ENCODE data around the gene ASB16. TPM values are rescaled to one million over a fixed set of nuclear protein-coding genes. Genes with fewer than 3 reads are reported as not detected.

The ASB16 gene

DNA sequence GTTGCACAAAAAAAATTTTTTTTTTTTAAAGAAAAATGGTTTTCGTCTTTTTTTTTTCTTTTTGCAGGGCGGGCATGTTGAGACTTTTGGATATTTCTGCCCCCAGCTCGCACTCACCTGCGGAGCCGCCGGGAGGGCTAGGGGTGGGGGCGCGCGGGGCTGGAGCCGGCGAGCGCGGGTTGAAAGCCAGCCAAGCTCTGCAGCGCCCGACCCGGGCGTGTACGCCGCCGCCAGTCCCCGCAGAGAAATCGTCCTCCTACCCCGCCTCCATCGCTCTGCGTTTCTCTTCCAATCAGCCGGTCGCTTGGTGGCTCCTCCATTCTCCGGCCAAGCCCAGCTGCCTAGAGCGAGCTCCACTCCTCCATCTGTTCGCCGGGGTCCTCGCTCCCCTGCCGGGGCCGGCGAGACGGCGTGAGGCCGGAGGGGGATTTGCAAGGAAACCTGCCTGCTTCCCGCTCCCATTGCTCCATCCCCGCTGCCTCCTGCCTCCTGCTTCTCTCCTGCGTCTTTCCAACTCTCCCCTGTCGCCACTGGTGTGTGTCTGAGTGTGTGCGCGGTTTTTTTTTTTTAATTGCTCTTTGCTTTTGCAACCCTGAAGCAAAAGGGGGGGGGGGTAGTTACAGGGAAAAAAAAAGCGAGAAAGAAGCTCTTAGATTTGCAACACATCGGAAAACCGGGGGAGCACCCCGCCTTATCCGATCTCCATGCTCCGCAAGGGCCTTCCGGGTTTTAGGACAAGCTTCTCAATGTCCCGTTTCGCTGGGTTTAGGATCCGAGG, 50.8 kb downstream of the ASB16 start:
- Histone ChIP-seq H3K27me3 (ENCODE audit: insufficient read depth, low read length, poor library complexity) (no peaks in the 10 kb centered on the region), H3K4me3 (ENCODE audit: low read length) (peak overlapping the region; percentile 65), H2BK5ac (ENCODE audit: low read length) (peak overlapping the region; percentile 49), H3K23ac (ENCODE audit: low read length) (no peak overlapping the region), H4K5ac (ENCODE audit: low read length) (no peak overlapping the region), H2BK15ac (replicated peaks; ENCODE audit: low read depth) (no peak overlapping the region), H3K18ac (ENCODE audit: low read length) (peak overlapping the region; percentile 99), H2AK5ac (ENCODE audit: low read length) (no peak overlapping the region), H3K27ac (ENCODE audit: low read depth, low read length) (peak overlapping the region; percentile 96), H3K4ac (ENCODE audit: low read depth, low read length) (peak overlapping the region; percentile 97), H4K8ac (ENCODE audit: low read depth, low read length) (no peak overlapping the region), H2BK120ac (ENCODE audit: low read depth, low read length) (peak overlapping the region; percentile 62), H3K79me2 (ENCODE audit: control insufficient read depth, insufficient read depth, low read length) (peaks cover 25% of the 10 kb centered on the region), H3K4me1 (ENCODE audit: control insufficient read depth, low read depth, low read length) (no peaks in the 10 kb centered on the region), H3K79me1 (ENCODE audit: low read length) (peaks cover 11% of the 10 kb centered on the region), H3K36me3 (ENCODE audit: control insufficient read depth, insufficient read depth, low read length) (peaks cover 6% of the 10 kb centered on the region), H3K56ac (ENCODE audit: low read length) (peak overlapping the region; percentile 97), H3K4me2 (ENCODE audit: low read length) (peak overlapping the region; percentile 54), H3K9ac (ENCODE audit: low read length) (peak overlapping the region; percentile 97)
- peak; percentile 94 for DNase-seq
- no CpG with 5 or more reads among the region's 54 CpGs for WGBS (ENCODE audit: extremely low coverage, insufficient coverage, low lambda C conversion rate)

DNA sequence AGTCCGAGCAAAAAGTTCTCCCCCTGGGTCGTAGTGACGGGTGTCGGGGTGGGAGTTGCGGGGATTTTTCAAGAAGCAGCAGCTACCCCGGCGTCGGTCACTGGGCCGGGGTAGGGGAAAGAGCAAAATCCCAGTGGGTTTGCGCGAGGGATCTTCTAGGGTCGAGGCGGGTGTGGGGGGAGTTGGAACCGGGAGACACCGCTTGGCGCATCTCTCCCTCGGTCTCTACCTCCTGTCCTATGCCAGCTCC, 51.3 kb downstream of the ASB16 start:
- no peak overlapping the region for H2BK5ac ChIP-seq (ENCODE audit: low read length)
- no CpG with 5 or more reads among the region's 17 CpGs for WGBS (ENCODE audit: extremely low coverage, insufficient coverage, low lambda C conversion rate)
- H4K8ac ChIP-seq (ENCODE audit: low read depth, low read length), result no peak overlapping the region
- H3K4me2 ChIP-seq (ENCODE audit: low read length), result peak overlapping the region; percentile 54
- H3K36me3 ChIP-seq (ENCODE audit: control insufficient read depth, insufficient read depth, low read length), result peaks cover 3% of the 10 kb centered on the region
- H3K4me1 ChIP-seq (ENCODE audit: control insufficient read depth, low read depth, low read length), result no peaks in the 10 kb centered on the region
- no peak overlapping the region for H3K23ac ChIP-seq (ENCODE audit: low read length)
- H2BK120ac ChIP-seq (ENCODE audit: low read depth, low read length), result no peak overlapping the region
- peak overlapping the region; percentile 97 for H3K9ac ChIP-seq (ENCODE audit: low read length)
- no peak for DNase-seq
- H2BK15ac ChIP-seq (replicated peaks; ENCODE audit: low read depth), result no peak overlapping the region
- H3K18ac ChIP-seq (ENCODE audit: low read length), result peak overlapping the region; percentile 99
- peak overlapping the region; percentile 96 for H3K27ac ChIP-seq (ENCODE audit: low read depth, low read length)
- peak overlapping the region; percentile 65 for H3K4me3 ChIP-seq (ENCODE audit: low read length)
- H4K5ac ChIP-seq (ENCODE audit: low read length), result no peak overlapping the region
- peaks cover 8% of the 10 kb centered on the region for H3K79me1 ChIP-seq (ENCODE audit: low read length)
- peaks cover 23% of the 10 kb centered on the region for H3K79me2 ChIP-seq (ENCODE audit: control insufficient read depth, insufficient read depth, low read length)
- H3K56ac ChIP-seq (ENCODE audit: low read length), result peak overlapping the region; percentile 97
- no peaks in the 10 kb centered on the region for H3K27me3 ChIP-seq (ENCODE audit: insufficient read depth, low read length, poor library complexity)
- H2AK5ac ChIP-seq (ENCODE audit: low read length), result no peak overlapping the region
- peak overlapping the region; percentile 42 for H3K4ac ChIP-seq (ENCODE audit: low read depth, low read length)

DNA sequence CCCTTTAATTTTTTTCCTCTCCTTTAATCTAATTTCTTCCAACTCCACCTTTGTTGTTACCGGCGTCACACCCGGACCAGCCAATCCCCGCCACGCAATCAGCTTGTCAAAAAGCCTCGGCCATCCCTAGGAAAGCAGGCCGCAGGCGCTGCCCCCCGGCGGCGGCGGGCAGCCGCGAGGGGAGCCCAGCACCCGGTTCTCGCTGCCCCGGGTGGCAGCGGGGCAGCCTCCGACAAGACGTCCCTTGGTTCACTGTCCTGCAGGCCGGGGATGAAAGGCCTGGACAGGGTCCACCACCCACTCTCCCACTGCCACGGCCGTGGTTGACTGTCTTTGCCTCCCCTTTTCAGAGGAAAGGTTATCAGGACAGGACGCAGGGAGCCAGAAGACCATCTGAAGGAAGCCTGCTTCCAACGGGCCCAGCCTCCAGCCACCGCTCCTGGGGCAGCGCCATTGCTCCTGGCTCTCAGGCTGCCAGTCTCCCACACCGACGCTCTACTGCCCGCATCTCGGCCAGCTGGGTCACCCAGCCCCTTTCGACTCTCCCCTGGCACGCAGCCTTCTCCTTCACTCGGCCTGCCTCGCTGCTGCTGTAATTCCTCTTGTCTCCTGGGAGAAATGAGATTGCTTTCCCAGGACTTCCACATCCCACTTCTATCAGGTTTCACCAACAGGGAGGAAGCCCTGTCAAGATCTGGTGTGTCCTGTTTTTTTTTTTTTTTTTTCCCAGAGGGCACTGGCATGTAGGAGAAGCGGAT, 51.8 kb downstream of the ASB16 start:
- H3K4me3 ChIP-seq (ENCODE audit: low read length), result peak overlapping the region; percentile 44
- H3K4me2 ChIP-seq (ENCODE audit: low read length), result peak overlapping the region; percentile 98
- no peak overlapping the region for H2AK5ac ChIP-seq (ENCODE audit: low read length)
- no peak overlapping the region for H4K8ac ChIP-seq (ENCODE audit: low read depth, low read length)
- no CpG with 5 or more reads among the region's 36 CpGs for WGBS (ENCODE audit: extremely low coverage, insufficient coverage, low lambda C conversion rate)
- peak overlapping the region; percentile 97 for H3K9ac ChIP-seq (ENCODE audit: low read length)
- H3K18ac ChIP-seq (ENCODE audit: low read length), result no peak overlapping the region
- H3K27me3 ChIP-seq (ENCODE audit: insufficient read depth, low read length, poor library complexity), result no peaks in the 10 kb centered on the region
- no peaks in the 10 kb centered on the region for H3K4me1 ChIP-seq (ENCODE audit: control insufficient read depth, low read depth, low read length)
- no peaks in the 10 kb centered on the region for H3K36me3 ChIP-seq (ENCODE audit: control insufficient read depth, insufficient read depth, low read length)
- no peak overlapping the region for H2BK120ac ChIP-seq (ENCODE audit: low read depth, low read length)
- H2BK5ac ChIP-seq (ENCODE audit: low read length), result no peak overlapping the region
- H3K4ac ChIP-seq (ENCODE audit: low read depth, low read length), result no peak overlapping the region
- H3K23ac ChIP-seq (ENCODE audit: low read length), result no peak overlapping the region
- no peak overlapping the region for H2BK15ac ChIP-seq (replicated peaks; ENCODE audit: low read depth)
- H4K5ac ChIP-seq (ENCODE audit: low read length), result no peak overlapping the region
- no peak overlapping the region for H3K27ac ChIP-seq (ENCODE audit: low read depth, low read length)
- H3K79me2 ChIP-seq (ENCODE audit: control insufficient read depth, insufficient read depth, low read length), result peaks cover 18% of the 10 kb centered on the region
- peaks cover 3% of the 10 kb centered on the region for H3K79me1 ChIP-seq (ENCODE audit: low read length)
- DNase-seq, result peak; percentile 90
- peak overlapping the region; percentile 90 for H3K56ac ChIP-seq (ENCODE audit: low read length)

DNA sequence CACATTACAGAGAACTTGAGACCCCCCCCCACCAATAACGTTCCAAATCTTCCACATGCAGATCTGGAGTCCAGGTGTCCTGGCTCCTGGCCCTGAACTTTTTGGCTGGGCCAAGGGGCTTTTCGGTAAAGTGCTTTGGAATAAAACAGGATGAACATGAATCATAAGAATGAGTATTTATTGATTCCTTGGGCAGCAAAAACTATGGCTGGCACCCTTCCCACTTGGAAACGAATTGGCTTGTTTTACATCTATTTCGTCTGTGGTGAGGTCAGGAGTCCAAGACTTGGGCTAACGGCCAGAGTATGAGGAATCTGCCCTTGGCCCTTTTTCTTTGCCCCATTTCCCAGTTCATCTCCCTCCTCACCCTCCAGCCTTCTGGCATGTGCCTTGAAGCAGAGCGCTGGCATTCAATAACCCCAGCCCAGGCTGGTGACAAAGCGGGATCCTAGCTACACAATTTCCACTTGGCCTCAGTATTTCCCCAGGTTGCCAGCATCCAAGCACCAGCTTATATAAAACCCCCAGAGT, 53.1 kb downstream of the ASB16 start:
- no peak overlapping the region for H2BK120ac ChIP-seq (ENCODE audit: low read depth, low read length)
- H3K27ac ChIP-seq (ENCODE audit: low read depth, low read length), result no peak overlapping the region
- no peaks in the 10 kb centered on the region for H3K27me3 ChIP-seq (ENCODE audit: insufficient read depth, low read length, poor library complexity)
- no peak overlapping the region for H3K23ac ChIP-seq (ENCODE audit: low read length)
- no peaks in the 10 kb centered on the region for H3K36me3 ChIP-seq (ENCODE audit: control insufficient read depth, insufficient read depth, low read length)
- H3K18ac ChIP-seq (ENCODE audit: low read length), result no peak overlapping the region
- no peak overlapping the region for H4K5ac ChIP-seq (ENCODE audit: low read length)
- peaks cover 8% of the 10 kb centered on the region for H3K79me2 ChIP-seq (ENCODE audit: control insufficient read depth, insufficient read depth, low read length)
- no peak for DNase-seq
- no peak overlapping the region for H2BK15ac ChIP-seq (replicated peaks; ENCODE audit: low read depth)
- H3K9ac ChIP-seq (ENCODE audit: low read length), result no peak overlapping the region
- WGBS (ENCODE audit: extremely low coverage, insufficient coverage, low lambda C conversion rate), result no CpG with 5 or more reads among the region's 7 CpGs
- no peak overlapping the region for H3K4ac ChIP-seq (ENCODE audit: low read depth, low read length)
- no peak overlapping the region for H4K8ac ChIP-seq (ENCODE audit: low read depth, low read length)
- no peak overlapping the region for H3K4me2 ChIP-seq (ENCODE audit: low read length)
- H3K4me1 ChIP-seq (ENCODE audit: control insufficient read depth, low read depth, low read length), result no peaks in the 10 kb centered on the region
- H3K4me3 ChIP-seq (ENCODE audit: low read length), result no peak overlapping the region
- H2AK5ac ChIP-seq (ENCODE audit: low read length), result no peak overlapping the region
- no peak overlapping the region for H2BK5ac ChIP-seq (ENCODE audit: low read length)
- H3K79me1 ChIP-seq (ENCODE audit: low read length), result no peaks in the 10 kb centered on the region
- H3K56ac ChIP-seq (ENCODE audit: low read length), result no peak overlapping the region

Small RNA genes within 50 kb of the gene (small RNA-seq; reads per million reads assigned to genes)
- gene MIR6782 (ENCODE audit: insufficient read depth), result not detected
- gene RNU6-131P (ENCODE audit: insufficient read depth), result not detected

Data from mesendoderm (in vitro differentiated cells).